Ishikawa (cell line): ENCODE results near the gene CCSER1.

Experiments used
- CEBPB ChIP-seq: IDR thresholded peaks from 2 replicates; pipeline ENCODE4 v1.6.1; 2012
- CREB1 ChIP-seq: IDR thresholded peaks from 2 replicates; pipeline ENCODE4 v1.6.1; 2012; ENCODE audit warnings: low read depth
- EGR1 ChIP-seq: IDR thresholded peaks from 2 replicates; pipeline ENCODE4 v1.6.1; 2012
- EP300 ChIP-seq: IDR thresholded peaks from 2 replicates; pipeline ENCODE4 v1.6.1; 2012; ENCODE audit warnings: borderline replicate concordance
- FOXM1 ChIP-seq: IDR thresholded peaks from 2 replicates; pipeline ENCODE4 v1.6.1; 2012; ENCODE audit warnings: low read depth, borderline replicate concordance
- NFIC ChIP-seq: IDR thresholded peaks from 2 replicates; pipeline ENCODE4 v1.6.1; 2012
- RAD21 ChIP-seq: IDR thresholded peaks from 2 replicates; pipeline ENCODE4 v1.6.1; 2012; ENCODE audit warnings: low read depth
- TAF1 ChIP-seq: IDR thresholded peaks from 2 replicates; pipeline ENCODE4 v1.6.1; 2012; ENCODE audit warnings: low read depth, mild to moderate bottlenecking
- TCF12 ChIP-seq: IDR thresholded peaks from 2 replicates; pipeline ENCODE4 v1.6.1; 2012; ENCODE audit warnings: low read depth
- TEAD4 ChIP-seq: IDR thresholded peaks from 2 replicates; pipeline ENCODE4 v1.6.1; 2012
- YY1 ChIP-seq: IDR thresholded peaks from 2 replicates; pipeline ENCODE4 v1.6.1; 2012; ENCODE audit warnings: low read depth
- ZBTB7A ChIP-seq: IDR thresholded peaks from 2 replicates; pipeline ENCODE4 v1.6.1; 2012; ENCODE audit warnings: low read depth
- TF ChIP-seq, protein P1 (sequence below): IDR thresholded peaks from 2 replicates; pipeline ENCODE4 v1.6.1; 2012
- TF ChIP-seq, protein P2 (sequence below): IDR thresholded peaks from 2 replicates; pipeline ENCODE4 v1.6.1; 2012
- TF ChIP-seq, protein P3 (sequence below): IDR thresholded peaks from 2 replicates; pipeline ENCODE4 v1.6.1; 2012; ENCODE audit warnings: low read depth, mild to moderate bottlenecking

The CCSER1 gene

DNA sequence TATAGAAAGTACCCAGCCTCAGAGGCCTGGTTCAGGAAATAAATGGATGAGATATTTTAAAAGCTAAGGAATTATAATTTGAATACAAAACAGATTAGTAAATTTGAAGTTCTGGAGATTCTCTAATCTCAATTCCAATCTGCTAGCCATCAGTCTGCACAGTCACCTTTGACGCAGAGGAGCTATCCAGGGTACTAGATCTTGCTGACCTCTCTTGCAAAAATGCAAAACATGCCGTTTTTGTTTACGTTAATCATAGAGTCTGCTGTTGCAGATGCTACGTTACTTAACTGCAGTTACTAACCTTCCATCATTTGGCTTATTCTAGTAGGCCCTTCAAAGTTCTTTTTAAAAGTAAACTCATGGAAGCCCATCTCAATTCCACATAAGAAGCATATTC lies 10.4 kb downstream of the CCSER1 start:
- TF ChIP-seq NFIC (no peak), RAD21 (no peak), EP300 (no peak), TEAD4 (peak; percentile 50), FOXM1 (no peak), CREB1 (no peak), YY1 (no peak)
- TF ChIP-seq, protein P1, sequence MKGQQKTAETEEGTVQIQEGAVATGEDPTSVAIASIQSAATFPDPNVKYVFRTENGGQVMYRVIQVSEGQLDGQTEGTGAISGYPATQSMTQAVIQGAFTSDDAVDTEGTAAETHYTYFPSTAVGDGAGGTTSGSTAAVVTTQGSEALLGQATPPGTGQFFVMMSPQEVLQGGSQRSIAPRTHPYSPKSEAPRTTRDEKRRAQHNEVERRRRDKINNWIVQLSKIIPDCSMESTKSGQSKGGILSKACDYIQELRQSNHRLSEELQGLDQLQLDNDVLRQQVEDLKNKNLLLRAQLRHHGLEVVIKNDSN = no peak
- TF ChIP-seq, protein P2, sequence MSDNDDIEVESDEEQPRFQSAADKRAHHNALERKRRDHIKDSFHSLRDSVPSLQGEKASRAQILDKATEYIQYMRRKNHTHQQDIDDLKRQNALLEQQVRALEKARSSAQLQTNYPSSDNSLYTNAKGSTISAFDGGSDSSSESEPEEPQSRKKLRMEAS = 0 out of 2 replicates have a peak, but pooled peaks have one; percentile 33
- TF ChIP-seq, protein P3, sequence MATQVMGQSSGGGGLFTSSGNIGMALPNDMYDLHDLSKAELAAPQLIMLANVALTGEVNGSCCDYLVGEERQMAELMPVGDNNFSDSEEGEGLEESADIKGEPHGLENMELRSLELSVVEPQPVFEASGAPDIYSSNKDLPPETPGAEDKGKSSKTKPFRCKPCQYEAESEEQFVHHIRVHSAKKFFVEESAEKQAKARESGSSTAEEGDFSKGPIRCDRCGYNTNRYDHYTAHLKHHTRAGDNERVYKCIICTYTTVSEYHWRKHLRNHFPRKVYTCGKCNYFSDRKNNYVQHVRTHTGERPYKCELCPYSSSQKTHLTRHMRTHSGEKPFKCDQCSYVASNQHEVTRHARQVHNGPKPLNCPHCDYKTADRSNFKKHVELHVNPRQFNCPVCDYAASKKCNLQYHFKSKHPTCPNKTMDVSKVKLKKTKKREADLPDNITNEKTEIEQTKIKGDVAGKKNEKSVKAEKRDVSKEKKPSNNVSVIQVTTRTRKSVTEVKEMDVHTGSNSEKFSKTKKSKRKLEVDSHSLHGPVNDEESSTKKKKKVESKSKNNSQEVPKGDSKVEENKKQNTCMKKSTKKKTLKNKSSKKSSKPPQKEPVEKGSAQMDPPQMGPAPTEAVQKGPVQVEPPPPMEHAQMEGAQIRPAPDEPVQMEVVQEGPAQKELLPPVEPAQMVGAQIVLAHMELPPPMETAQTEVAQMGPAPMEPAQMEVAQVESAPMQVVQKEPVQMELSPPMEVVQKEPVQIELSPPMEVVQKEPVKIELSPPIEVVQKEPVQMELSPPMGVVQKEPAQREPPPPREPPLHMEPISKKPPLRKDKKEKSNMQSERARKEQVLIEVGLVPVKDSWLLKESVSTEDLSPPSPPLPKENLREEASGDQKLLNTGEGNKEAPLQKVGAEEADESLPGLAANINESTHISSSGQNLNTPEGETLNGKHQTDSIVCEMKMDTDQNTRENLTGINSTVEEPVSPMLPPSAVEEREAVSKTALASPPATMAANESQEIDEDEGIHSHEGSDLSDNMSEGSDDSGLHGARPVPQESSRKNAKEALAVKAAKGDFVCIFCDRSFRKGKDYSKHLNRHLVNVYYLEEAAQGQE = peak; percentile 91

DNA sequence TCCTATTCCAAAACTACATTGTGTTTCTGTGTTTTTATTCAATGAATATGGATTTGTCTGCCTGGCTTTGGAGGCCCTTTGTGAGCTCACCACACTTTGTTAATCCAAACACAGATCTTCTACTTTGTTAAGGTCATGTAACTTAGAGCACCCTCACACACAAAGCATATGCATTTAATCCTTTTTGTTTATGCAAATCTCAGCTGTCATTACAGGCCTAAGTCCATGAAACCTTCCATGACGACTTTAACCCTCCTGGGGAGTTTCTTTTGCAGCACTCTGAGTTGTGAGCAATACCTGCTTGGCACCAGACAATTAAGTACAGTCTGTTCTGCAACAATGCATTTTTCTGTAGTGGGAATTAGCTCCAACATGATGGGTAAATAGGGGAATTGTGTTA lies 14.9 kb downstream of the CCSER1 start:
- TF ChIP-seq TCF12 (no peak), EP300 (no peak), CEBPB (no peak), ZBTB7A (no peak), NFIC (no peak), TAF1 (no peak), YY1 (no peak), TEAD4 (no peak)
- TF ChIP-seq, protein P3 = no peak

DNA sequence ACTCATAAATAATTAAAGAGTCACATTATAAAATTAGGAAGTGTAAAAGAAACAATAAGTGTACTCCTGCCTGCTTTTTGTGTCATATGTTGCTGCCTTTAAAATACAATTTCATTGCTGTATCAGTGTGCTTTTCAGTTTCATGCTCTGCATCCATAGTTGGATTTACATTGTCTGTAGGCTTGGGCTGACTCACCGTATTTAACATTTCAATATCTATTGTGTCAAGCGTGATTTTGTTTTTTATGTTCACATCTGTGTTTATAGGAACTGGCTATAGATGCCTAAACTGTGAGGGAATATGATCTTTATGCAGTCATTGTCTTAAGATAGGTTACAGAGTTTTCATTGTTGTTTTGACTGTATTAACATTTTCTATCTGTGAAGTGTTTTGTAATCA lies 18.1 kb downstream of the CCSER1 start:
- TF ChIP-seq, protein P1 = no peak
- TF ChIP-seq, protein P2 = no peak
- no peak for TF ChIP-seq EP300
- no peak for TF ChIP-seq EGR1
- TF ChIP-seq TAF1 = no peak
- TF ChIP-seq RAD21 = no peak
- no peak for TF ChIP-seq ZBTB7A
- no peak for TF ChIP-seq NFIC
- no peak for TF ChIP-seq TEAD4
- no peak for TF ChIP-seq FOXM1
- TF ChIP-seq TCF12 = no peak
- TF ChIP-seq, protein P3 = no peak
- TF ChIP-seq YY1 = no peak
- TF ChIP-seq CREB1 = no peak
- TF ChIP-seq CEBPB = no peak

DNA sequence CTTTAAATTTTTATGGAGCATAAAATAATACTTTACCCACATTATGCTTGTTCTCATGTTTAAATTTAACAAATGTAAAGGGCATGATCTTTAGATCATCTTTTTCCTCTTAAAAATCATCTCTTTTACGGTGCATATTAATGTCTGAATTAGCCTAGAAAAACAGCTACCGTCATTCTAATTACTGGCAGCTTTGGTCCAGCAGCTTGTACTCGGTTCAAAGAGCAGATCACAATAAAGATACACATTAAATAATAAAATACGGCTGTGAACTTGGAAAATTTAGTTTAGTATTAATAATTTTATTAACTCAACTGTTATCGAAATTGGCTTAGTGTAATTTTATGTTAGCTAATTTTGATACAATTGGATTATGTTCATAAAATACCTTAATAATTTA lies 19.1 kb downstream of the CCSER1 start:
- TF ChIP-seq CEBPB (no peak), NFIC (no peak), TEAD4 (no peak), EGR1 (no peak), CREB1 (no peak), YY1 (no peak), FOXM1 (no peak), RAD21 (no peak), ZBTB7A (no peak), TAF1 (no peak), TCF12 (no peak), EP300 (no peak)
- TF ChIP-seq, protein P3 = no peak
- TF ChIP-seq, protein P1 = no peak
- TF ChIP-seq, protein P2 = no peak
